HG03060 (cell line): Measurements from ENCODE around the gene OR3A1.
"Not testable (repeated sequence)": the region's sequence is repeated elsewhere in the genome, so short reads cannot be mapped to it uniquely, and the experiment has no call there.

ENCODE experiments used
- ATAC-seq: cut with Tn5 transposase; IDR thresholded peaks from one replicate; pipeline ENCODE4 v1.9.1; 2021; ENCODE audit warnings: low read depth, moderate number of reproducible peaks; ENCODE audit not compliant: unreplicated experiment

OR3A1 gene

GRCh38 chr17:3298260-3298659 is at the start of gene OR3A1:
TSS of gene OR3A1 (minus strand) at chr17:3298360. CDS start at chr17:3292582, 5,778 bp downstream.
- no peak for ATAC-seq

GRCh38 chr17:3342782-3343181 is 44.6 kb upstream of the OR3A1 start:
- ATAC-seq, result not testable (repeated sequence)

GRCh38 chr17:3335876-3336275 is 37.7 kb upstream of the OR3A1 start:
- ATAC-seq, result no peak

GRCh38 chr17:3318336-3318735 is 20.2 kb upstream of the OR3A1 start:
- ATAC-seq, result no peak

GRCh38 chr17:3316836-3317235 is 18.7 kb upstream of the OR3A1 start:
- no peak for ATAC-seq

- no peak for ATAC-seq
Observed at GRCh38 chr17:3308603-3309002, 10.4 kb upstream of the OR3A1 start.

GRCh38 chr17:3295632-3296031 is 2.5 kb downstream of the OR3A1 start:
- no peak for ATAC-seq

GRCh38 chr17:3293548-3293947 is 4.6 kb downstream of the OR3A1 start:
- ATAC-seq, result not testable (repeated sequence)

GRCh38 chr17:3282901-3283300 is 15.3 kb downstream of the OR3A1 start:
- no peak for ATAC-seq

GRCh38 chr17:3276126-3276525 is 22.0 kb downstream of the OR3A1 start:
- no peak for ATAC-seq

- no peak for ATAC-seq
Observed at GRCh38 chr17:3271072-3271848, 26.9 kb downstream of the OR3A1 start.

GRCh38 chr17:3260600-3260999 is 37.6 kb downstream of the OR3A1 start:
- no peak for ATAC-seq

GRCh38 chr17:3260163-3260562 is 38.0 kb downstream of the OR3A1 start:
- ATAC-seq, result no peak

GRCh38 chr17:3256575-3256974 is 41.6 kb downstream of the OR3A1 start:
- no peak for ATAC-seq

GRCh38 chr17:3249013-3249412 is 49.1 kb downstream of the OR3A1 start:
- ATAC-seq, result not testable (repeated sequence)

GRCh38 chr17:3244841-3245240 is 53.3 kb downstream of the OR3A1 start:
- ATAC-seq, result not testable (repeated sequence)

- ATAC-seq, result not testable (repeated sequence)
Observed at GRCh38 chr17:3241044-3241443, 57.1 kb downstream of the OR3A1 start.
